GM04503 (cell line): ENCODE measurements around the gene RASA3.

Experiments used
- DNase-seq: peaks from one replicate; pipeline ENCODE4 v3.0.0-alpha.2; 2012; ENCODE audit warnings: low read depth

Gene RASA3

DNA sequence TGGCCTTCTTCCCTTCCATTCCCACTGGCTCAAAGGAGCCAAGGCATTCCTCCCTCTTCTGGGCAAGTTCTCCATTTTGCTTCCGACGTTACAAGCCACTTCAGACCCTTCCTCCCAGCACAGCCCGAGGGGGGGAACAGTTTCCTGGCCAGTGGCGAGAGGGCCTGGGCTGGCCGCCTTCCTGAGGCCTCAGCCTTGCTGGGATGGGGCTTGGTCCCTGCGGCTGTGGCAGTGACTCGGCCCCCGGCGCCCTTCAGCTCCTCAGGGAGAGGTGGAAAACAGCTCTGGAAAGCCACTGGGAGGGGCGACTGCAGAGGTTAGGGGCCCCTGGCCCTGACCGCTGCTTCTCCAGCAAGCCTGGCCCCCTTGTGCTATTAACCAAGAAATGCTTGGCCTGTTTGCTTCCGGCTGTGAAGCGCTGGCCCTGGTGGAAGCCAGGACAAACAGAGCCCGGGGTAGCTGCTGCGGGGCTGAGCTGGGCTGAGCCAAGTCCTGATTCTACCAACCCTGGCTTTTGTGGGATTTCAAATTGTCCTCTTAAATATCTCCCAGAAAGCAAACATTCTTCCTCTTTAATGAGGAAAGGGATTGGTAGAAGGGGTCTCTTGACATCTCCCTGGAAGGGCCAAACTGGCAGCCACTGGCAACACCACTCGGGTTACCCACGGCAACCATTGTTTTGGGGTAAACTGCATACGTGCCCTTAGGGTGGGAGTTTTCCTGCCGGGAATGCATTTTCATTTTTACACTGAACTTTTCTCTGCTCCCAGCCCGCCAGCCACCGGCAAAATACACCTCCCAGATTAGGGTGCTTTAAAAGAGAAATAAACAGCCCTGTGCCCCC, 197.2 kb downstream of the RASA3 start:
- DNase-seq: no peak

DNA sequence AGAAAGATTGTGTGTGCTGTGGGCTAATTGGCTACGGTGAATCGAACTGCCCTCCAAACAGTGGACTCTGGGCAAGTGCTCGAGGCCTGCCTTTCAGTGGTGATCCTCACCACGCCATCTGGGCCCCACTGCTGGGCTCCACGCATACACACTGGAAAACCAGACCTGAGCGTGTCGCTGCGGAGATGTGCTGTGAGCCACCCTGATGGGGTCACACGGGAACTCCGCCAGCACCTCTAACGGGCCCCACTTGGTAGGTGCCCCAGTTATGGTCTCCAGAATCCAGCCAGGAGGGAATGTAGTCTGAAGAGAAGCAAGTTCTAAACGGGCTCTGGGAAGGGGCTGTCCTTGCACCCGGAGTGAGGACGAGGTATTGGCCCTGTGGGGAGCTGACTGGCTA, 197.8 kb downstream of the RASA3 start:
- DNase-seq: no peak

DNA sequence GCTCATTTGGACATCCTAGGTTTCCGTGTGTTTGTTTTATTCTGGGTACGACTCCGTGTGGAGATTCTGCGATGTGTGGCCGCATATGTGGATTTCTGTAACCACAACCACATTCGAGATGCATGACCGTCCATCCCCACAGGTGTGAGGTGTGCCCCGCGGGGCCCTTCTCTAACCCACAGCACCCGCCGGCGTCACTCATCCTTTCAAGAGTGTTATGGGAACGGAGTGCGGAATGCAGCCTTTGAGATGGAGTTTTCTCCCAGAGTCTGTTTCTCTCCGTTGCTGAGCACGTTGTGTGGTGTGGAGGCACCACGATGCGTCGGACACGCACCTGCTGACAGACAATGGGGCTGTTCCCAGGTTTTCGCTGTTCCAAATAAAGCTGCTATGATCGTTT, 198.5 kb downstream of the RASA3 start:
- DNase-seq: no peak

DNA sequence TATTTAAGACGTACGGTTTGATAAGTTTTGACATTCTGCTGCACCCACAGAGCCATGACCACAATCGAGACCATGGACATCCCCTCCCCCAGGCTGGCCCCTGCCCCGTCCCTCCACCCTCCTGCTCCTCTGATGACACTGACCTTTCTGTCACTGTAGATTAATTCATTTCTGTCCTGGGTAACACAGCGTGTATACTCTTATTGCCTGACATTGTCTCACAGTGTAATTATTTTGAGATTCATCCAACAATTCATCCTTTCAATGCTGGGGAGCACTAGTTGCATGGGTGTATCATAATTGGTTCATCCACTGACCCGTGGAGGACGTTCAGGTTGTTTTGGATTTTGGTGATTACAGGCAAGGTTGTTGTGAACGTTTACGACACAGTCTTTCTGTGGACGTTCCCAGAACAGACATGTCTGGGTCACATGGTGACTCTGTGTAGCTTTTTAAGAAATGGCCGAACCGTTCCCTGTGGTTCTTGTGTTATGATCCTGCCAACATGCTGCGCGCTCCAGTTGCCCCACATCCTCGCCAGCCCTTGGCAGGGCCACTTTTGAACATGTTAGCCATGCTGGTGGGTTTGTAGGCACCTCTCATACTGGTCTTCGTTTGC, 200.5 kb downstream of the RASA3 start:
- no peak for DNase-seq

DNA sequence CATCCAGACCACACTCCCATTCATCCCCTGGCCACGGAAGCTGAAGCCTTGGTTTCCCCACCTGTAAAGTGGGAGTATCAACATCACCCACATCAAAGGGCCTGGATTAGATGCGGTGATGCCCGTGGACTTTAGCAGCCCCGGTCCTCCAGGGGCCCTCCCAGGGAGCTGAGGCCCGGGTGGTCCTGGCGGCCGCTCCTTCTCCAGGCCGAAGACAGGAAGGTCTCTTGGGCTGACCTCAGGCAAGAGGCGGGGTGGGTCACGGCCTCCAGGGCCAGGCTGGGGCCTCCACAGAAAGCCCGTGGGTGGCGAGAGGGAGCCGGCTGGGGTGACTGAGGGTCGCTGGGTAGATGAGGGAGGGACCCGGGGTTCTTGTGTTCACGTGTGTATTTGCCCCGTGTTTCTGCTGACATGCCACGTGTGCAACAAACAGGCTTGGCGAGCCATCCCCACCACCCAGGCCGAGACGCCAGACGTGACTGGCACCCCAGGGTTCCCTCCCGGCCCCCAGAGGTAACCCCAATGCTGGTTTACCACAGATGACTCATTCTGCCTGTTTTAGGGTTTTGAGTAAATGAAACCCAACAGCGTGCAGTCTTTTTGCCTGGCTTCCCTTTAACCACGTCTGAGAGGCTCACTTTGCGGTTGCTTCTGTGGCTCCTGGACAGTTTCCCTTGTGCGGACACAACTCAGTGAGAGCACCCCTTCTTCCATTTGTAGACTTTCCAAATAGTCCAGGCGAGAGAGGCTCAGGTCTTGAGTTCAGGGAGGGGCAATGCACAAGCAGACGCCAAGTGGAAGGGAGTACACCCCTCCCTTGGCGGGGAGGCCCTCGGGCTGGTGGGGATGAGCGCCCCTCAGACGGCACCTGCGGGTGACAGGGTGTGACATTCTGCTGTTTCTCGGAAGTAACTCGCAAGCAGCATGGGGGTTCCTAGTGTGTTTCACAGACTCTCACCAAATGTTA, 201.5 kb downstream of the RASA3 start:
- no peak for DNase-seq

DNA sequence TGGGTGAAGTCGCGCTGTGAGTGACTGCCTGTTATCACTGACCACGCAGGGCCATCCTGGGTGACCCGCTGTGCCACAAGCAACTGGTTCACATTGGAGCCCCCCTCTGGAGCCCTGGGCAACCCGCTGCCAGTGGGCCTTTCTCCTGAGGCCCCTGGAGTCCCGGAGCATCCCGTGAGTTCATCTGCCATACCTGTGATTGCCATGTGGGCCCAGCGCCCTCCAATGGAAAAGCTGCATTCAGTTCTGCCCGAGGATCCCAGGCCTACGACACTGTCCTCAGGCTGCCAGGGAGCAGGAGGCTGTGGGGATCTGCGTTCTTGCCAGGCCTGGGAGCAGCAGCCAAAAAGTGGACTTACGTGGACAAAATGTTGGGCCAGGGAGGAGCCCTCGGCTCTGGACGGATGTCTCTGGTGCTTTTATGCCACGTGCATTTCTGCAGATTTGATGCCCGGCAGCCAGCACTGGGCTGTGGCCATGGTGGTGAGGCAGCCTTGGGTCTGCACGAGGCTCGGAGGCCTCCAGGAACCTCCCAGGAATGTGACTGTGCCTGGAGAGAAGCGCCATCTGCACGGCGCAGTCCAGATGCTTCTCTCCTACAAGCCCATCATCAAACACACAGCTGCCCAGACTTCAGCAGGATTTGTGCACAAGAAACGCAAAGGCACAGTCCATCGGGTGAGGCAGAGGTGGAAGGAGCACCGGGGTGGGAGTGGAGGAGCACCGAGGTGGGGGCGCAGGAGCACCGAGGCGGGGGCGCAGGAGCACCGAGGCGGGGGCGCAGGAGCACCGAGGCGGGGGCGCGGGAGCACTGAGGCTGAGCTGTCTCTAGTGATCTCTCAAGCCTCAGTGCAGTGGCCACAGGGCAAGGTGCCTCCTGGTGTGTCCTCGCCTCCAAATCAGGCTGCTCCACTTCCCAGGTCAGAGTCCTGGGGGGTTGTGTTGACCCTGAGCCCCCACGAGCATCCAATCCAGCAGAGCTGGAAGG, 202.5 kb downstream of the RASA3 start:
- no peak for DNase-seq

DNA sequence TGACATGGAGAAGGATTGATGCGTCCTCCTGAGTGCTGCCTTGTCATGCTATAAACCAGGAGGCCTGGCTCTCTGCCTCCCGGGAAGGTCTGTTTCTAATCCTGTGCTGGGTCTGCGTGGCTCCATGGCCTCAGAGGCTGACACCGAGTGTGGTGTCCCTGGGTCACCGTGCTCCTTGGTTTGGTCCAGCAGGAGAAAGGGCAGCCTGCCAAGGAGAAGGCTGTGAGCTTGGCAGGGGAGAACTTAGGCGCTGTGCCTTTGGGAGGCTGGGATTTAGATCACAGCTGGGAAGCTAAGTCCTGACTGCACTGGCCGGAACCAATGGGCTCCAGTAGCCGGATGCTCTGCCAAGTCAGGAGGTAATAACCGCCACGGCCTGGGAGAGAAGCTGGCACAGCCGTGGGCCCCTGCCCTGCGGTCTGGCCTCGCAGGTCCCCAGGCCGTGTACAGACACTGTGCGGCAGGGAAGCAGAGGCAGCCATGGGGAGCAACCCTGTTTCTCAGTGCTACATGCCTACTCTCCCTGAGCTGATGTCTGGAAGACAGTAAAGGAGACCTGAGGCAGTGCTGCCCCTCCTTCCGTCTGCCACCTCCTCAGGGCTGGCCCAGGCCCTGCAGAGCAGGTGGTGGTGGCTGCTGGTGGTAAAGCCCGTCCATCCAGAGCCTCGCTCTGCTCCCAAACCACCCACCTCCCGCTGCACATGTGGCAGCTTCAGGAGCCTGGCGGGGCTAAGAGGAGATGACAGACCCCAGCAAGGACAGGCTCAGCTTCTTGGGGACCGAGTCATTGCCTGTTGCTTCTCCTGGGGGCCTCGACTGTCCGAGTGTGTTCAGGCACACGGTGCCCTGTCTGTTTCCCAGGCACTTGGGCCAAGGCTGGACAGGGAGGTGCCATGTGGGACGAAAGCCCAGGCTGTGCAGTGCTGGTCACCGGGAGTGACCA, 203.5 kb downstream of the RASA3 start:
- peak; percentile 96 for DNase-seq
